ENCODE results near the gene TIPARP. TPM values are rescaled to one million over a fixed set of nuclear protein-coding genes. Genes with fewer than 3 reads are reported as not detected.

Gene TIPARP
- total RNA-seq, 1 experiment from 2014 or later, result 15.8 TPM

DNA sequence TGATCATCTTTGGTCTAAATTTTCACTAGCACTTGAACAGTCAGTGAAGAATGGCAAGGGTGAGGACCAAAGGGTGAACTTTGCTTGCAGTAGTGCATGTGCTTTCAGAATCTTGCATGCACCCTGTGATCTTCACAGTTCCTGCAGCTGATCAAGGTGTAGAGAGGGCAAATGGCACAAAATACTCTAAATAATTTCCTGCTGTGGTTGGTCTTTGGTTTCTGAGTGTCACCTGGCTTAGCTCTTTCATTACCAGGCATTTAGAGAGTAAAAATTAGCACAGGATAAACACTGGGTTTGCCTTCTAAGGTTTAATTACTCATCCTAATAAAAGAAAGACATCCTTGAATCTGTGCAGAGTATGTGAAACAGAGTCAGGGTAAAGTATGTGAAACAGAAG is 11.4 kb downstream of the TIPARP start:
- Mint-ChIP-seq H3K27ac (ENCODE audit: unreplicated experiment) (no peak overlapping the region), H3K4me1 (ENCODE audit: low read depth, unreplicated experiment) (peaks cover 31% of the 10 kb centered on the region), H3K36me3 (ENCODE audit: insufficient read depth, unreplicated experiment) (peaks cover 10% of the 10 kb centered on the region), H3K9me3 (ENCODE audit: unreplicated experiment) (no peaks in the 10 kb centered on the region), H3K27me3 (ENCODE audit: insufficient read depth, unreplicated experiment) (no peaks in the 10 kb centered on the region), H3K4me3 (ENCODE audit: unreplicated experiment) (no peak overlapping the region)
- CTCF ChIA-PET, result no interaction called here
- no peaks in the 10 kb centered on the region for H3K36me3 ChIP-seq (ENCODE audit: control insufficient read depth, insufficient read depth, low read length)
- DNase-seq, result no peak
- no TSS peak for BruUV-seq (replicated peaks)
- H3K4me1 ChIP-seq, result peaks cover 34% of the 10 kb centered on the region
- H3K27me3 ChIP-seq (replicated peaks; ENCODE audit: control insufficient read depth, insufficient read depth, low read length), result no peaks in the 10 kb centered on the region
- TF ChIP-seq, protein P1, sequence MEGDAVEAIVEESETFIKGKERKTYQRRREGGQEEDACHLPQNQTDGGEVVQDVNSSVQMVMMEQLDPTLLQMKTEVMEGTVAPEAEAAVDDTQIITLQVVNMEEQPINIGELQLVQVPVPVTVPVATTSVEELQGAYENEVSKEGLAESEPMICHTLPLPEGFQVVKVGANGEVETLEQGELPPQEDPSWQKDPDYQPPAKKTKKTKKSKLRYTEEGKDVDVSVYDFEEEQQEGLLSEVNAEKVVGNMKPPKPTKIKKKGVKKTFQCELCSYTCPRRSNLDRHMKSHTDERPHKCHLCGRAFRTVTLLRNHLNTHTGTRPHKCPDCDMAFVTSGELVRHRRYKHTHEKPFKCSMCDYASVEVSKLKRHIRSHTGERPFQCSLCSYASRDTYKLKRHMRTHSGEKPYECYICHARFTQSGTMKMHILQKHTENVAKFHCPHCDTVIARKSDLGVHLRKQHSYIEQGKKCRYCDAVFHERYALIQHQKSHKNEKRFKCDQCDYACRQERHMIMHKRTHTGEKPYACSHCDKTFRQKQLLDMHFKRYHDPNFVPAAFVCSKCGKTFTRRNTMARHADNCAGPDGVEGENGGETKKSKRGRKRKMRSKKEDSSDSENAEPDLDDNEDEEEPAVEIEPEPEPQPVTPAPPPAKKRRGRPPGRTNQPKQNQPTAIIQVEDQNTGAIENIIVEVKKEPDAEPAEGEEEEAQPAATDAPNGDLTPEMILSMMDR (IDR thresholded peaks at IDR 0.05; ENCODE audit: insufficient read depth in 1 of 2, low read depth in 1 of 2, low read length in 1 of 2, severe bottlenecking in 1 of 2, unreplicated experiment in 1 of 2), result no peak
- no peaks in the 10 kb centered on the region for H3K9me3 ChIP-seq
- intact Hi-C loops (cut with micrococcal nuclease; ENCODE audit: unreplicated experiment), result no loop called here
- POLR2A ChIA-PET, result no interaction called here
- no peak overlapping the region for H3K4me3 ChIP-seq (ENCODE audit: low read depth, low read length)

DNA sequence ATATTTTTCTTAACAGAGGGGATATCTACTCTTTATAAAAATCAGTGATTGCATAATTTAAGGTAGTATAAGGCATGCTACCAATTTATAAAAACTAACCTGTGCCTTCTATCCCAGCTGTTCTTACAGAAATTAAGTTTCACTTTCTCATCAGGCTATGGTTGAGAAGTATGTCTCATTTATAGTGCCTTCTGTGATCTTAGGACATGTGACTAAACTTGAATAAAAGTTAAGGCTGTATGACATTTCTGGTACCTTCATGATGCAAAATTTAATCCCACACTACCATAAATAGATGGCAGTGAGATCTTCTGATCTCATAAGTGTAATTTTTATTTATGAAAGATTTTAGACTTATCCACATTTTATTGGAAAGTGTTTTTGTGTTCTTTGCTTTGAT is 12.6 kb downstream of the TIPARP start:
- Mint-ChIP-seq H3K4me1 (ENCODE audit: low read depth, unreplicated experiment) (peaks cover 33% of the 10 kb centered on the region), H3K36me3 (ENCODE audit: insufficient read depth, unreplicated experiment) (peaks cover 2% of the 10 kb centered on the region), H3K27ac (ENCODE audit: unreplicated experiment) (no peak overlapping the region), H3K9me3 (ENCODE audit: unreplicated experiment) (no peaks in the 10 kb centered on the region), H3K27me3 (ENCODE audit: insufficient read depth, unreplicated experiment) (no peaks in the 10 kb centered on the region), H3K4me3 (ENCODE audit: unreplicated experiment) (no peak overlapping the region)
- H3K4me1 ChIP-seq, result peaks cover 32% of the 10 kb centered on the region
- no peaks in the 10 kb centered on the region for H3K27me3 ChIP-seq (replicated peaks; ENCODE audit: control insufficient read depth, insufficient read depth, low read length)
- H3K4me3 ChIP-seq (ENCODE audit: low read depth, low read length), result no peak overlapping the region
- intact Hi-C loops (cut with micrococcal nuclease; ENCODE audit: unreplicated experiment), result no loop called here
- no peaks in the 10 kb centered on the region for H3K9me3 ChIP-seq
- BruUV-seq (replicated peaks), result no TSS peak
- ChIA-PET CTCF (no interaction called here), POLR2A (no interaction called here)
- H3K36me3 ChIP-seq (ENCODE audit: control insufficient read depth, insufficient read depth, low read length), result no peaks in the 10 kb centered on the region
- DNase-seq, result no peak
- TF ChIP-seq, protein P1 (IDR thresholded peaks at IDR 0.05; ENCODE audit: insufficient read depth in 1 of 2, low read depth in 1 of 2, low read length in 1 of 2, severe bottlenecking in 1 of 2, unreplicated experiment in 1 of 2), result no peak

DNA sequence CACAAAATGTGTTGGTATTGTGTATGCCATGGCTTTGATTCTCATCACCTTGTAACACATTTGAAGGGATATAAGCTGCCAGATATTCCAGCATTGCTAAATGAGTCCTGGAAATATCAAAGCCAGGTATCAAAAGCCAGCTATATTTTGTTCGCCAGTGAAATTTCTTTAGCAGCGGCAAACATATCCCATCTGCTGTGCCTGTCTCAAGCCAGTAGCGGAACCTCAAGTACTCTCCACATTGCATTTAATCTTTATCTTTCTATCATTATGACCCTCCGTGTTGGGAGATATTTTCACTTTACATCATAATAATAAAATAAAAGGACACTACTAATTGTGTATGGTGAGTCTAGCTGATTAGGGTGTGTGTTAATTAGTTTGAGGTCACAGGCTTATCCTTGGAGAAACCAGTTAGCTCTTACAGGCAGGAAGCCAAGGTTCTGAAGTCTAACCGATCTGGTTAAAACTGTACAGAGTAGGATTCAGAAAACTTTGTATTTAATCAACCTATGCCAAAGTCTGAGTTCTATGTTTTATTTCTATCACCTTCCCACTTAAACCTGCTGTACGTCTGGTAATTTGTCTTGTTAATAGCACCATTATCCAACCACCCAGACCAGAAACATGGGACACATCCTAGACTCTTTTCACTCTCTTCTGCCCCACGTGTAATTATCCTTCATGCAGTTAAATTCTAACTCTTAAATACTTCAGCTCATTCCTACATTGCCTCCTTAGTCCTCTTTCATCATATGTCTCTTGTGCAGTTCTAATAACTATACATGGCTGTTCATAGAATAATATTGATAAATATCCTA is 14.5 kb downstream of the TIPARP start:
- Mint-ChIP-seq H3K4me3 (ENCODE audit: unreplicated experiment) (no peak overlapping the region), H3K9me3 (ENCODE audit: unreplicated experiment) (no peaks in the 10 kb centered on the region), H3K4me1 (ENCODE audit: low read depth, unreplicated experiment) (peaks cover 35% of the 10 kb centered on the region), H3K36me3 (ENCODE audit: insufficient read depth, unreplicated experiment) (peaks cover 6% of the 10 kb centered on the region), H3K27me3 (ENCODE audit: insufficient read depth, unreplicated experiment) (no peaks in the 10 kb centered on the region), H3K27ac (ENCODE audit: unreplicated experiment) (no peak overlapping the region)
- BruUV-seq (replicated peaks), result no TSS peak
- Histone ChIP-seq H3K27me3 (replicated peaks; ENCODE audit: control insufficient read depth, insufficient read depth, low read length) (no peaks in the 10 kb centered on the region), H3K4me1 (peaks cover 32% of the 10 kb centered on the region), H3K36me3 (ENCODE audit: control insufficient read depth, insufficient read depth, low read length) (no peaks in the 10 kb centered on the region), H3K9me3 (no peaks in the 10 kb centered on the region), H3K4me3 (ENCODE audit: low read depth, low read length) (no peak overlapping the region)
- intact Hi-C loops (cut with micrococcal nuclease; ENCODE audit: unreplicated experiment), result no loop called here
- TF ChIP-seq, protein P1 (IDR thresholded peaks at IDR 0.05; ENCODE audit: insufficient read depth in 1 of 2, low read depth in 1 of 2, low read length in 1 of 2, severe bottlenecking in 1 of 2, unreplicated experiment in 1 of 2), result no peak
- no peak for DNase-seq
- CTCF ChIA-PET, result no interaction called here
- POLR2A ChIA-PET, result no interaction called here
